Thyroid gland (tissue), 4 donors: ENCODE data around the gene LIN37.

ENCODE experiments used
- CTCF ChIP-seq, 6 experiments: fragments of 200-600 bp in 3 of 6; fragments of 450-650 bp in 3 of 6; sonication (generic) in 3 of 6; IDR thresholded peaks; one replicate each; pipeline ENCODE4 v1.5.1; 2016 to 2019; ENCODE audit warnings: antibody characterized with exemption in 6 of 6, mild to moderate bottlenecking in 2 of 6, inconsistent platforms in 1 of 6, moderate library complexity in 1 of 6
- POLR2A ChIP-seq, 2 donors: fragments of 450-650 bp; IDR thresholded peaks; one replicate each; pipeline ENCODE4 v1.6.1; 2017; ENCODE audit warnings: antibody characterized with exemption in 2 of 2, mild to moderate bottlenecking in 2 of 2, moderate library complexity in 1 of 2

GRCh38 chr19:35792888-35793287 is 44.5 kb downstream of the LIN37 start:
- TF ChIP-seq CTCF (IDR thresholded peaks at IDR 0.05) (no peak), POLR2A (IDR thresholded peaks at IDR 0.05) (no peak)
